COLO668 (cell line): ENCODE data around the gene ANXA6.

Source experiments
- DNase-seq: peaks from one replicate; lab custom pipeline; 2025; ENCODE audit not compliant: unreplicated experiment; lab: John Stamatoyannopoulos, UW

ANXA6 gene

GRCh38 chr5:151106043-151106442 lies 51.5 kb downstream of the ANXA6 start:
- DNase-seq, result no peak

GRCh38 chr5:151105561-151105960 lies 52.0 kb downstream of the ANXA6 start:
- no peak for DNase-seq

GRCh38 chr5:151104795-151105194 lies 52.8 kb downstream of the ANXA6 start:
- DNase-seq, result no peak

GRCh38 chr5:151101746-151102145 lies 55.8 kb downstream of the ANXA6 start:
- DNase-seq, result no peak

GRCh38 chr5:151101151-151101550 lies 56.4 kb downstream of the ANXA6 start:
- no peak for DNase-seq

GRCh38 chr5:151100681-151101080 lies 56.9 kb downstream of the ANXA6 start:
- DNase-seq, result no peak

- DNase-seq, result no peak
Observed at GRCh38 chr5:151098768-151099121, 58.8 kb downstream of the ANXA6 start.

GRCh38 chr5:151097820-151098767 lies 59.5 kb downstream of the ANXA6 start:
- DNase-seq, result no peak

GRCh38 chr5:151097061-151097460 lies 60.5 kb downstream of the ANXA6 start:
- no peak for DNase-seq

GRCh38 chr5:151096001-151096373 lies 61.6 kb downstream of the ANXA6 start:
- no peak for DNase-seq

GRCh38 chr5:151095341-151096000 lies 62.1 kb downstream of the ANXA6 start:
- DNase-seq, result peak; percentile 12

GRCh38 chr5:151094852-151095245 lies 62.7 kb downstream of the ANXA6 start:
- DNase-seq, result no peak

GRCh38 chr5:151094030-151094851 lies 63.3 kb downstream of the ANXA6 start:
- DNase-seq, result no peak

GRCh38 chr5:151093476-151093889 lies 64.1 kb downstream of the ANXA6 start:
- DNase-seq, result no peak

GRCh38 chr5:151092762-151093161 lies 64.8 kb downstream of the ANXA6 start:
- no peak for DNase-seq

- DNase-seq, result no peak
Observed at GRCh38 chr5:151089726-151090125, 67.9 kb downstream of the ANXA6 start.

GRCh38 chr5:151088986-151089385 lies 68.6 kb downstream of the ANXA6 start:
- no peak for DNase-seq

- no peak for DNase-seq
Observed at GRCh38 chr5:151087486-151087885, 70.1 kb downstream of the ANXA6 start.

- DNase-seq, result peak; percentile 19
Observed at GRCh38 chr5:151086905-151087360, 70.6 kb downstream of the ANXA6 start.

GRCh38 chr5:151086192-151086869 lies 71.2 kb downstream of the ANXA6 start:
- no peak for DNase-seq

GRCh38 chr5:151085517-151086041 lies 72.0 kb downstream of the ANXA6 start:
- DNase-seq, result peak; percentile 30
